K562 (cell line): ENCODE data around the gene IL13RA1. TPM values are rescaled to one million over a fixed set of nuclear protein-coding genes. Genes with fewer than 3 reads are reported as not detected.

ENCODE experiments used
- CBFA2T3 ChIP-seq: fragments of 450-650 bp; IDR thresholded peaks from 2 replicates; pipeline ENCODE4 v1.6.1; 2017
- CBX3 ChIP-seq, 2 experiments: IDR thresholded peaks; 1 replicate in 1 of 2; 2 replicates in 1 of 2; pipeline ENCODE4 v1.6.1; 2012; ENCODE audit warnings: inconsistent platforms in 2 of 2, low read length in 2 of 2, borderline replicate concordance in 1 of 2, control low read depth in 1 of 2
- CHAMP1 ChIP-seq: fragments of 450-650 bp; IDR thresholded peaks from 2 replicates; pipeline ENCODE4 v1.6.1; 2016; ENCODE audit warnings: mild to moderate bottlenecking
- CREB3 ChIP-seq: fragments of 450-650 bp; conservative IDR thresholded peaks from 2 replicates; pipeline ENCODE4 v1.6.1; 2016; ENCODE audit warnings: missing genetic modification characterization, low read depth, mild to moderate bottlenecking, missing compliant biosample characterization, moderate library complexity
- FOXJ3 ChIP-seq: sonication (generic); formaldehyde crosslinking; IDR thresholded peaks from 2 replicates; pipeline ENCODE4 v1.4.0; 2020; ENCODE audit warnings: mild to moderate bottlenecking, missing genetic modification reagents
- HCFC1 ChIP-seq: IDR thresholded peaks from 2 replicates; pipeline ENCODE4 v1.6.1; 2012; ENCODE audit warnings: low read depth, low read length, improper control_type of control experiment
- HES1 ChIP-seq: fragments of 450-650 bp; IDR thresholded peaks from 2 replicates; pipeline ENCODE4 v1.6.1; 2016; ENCODE audit warnings: low read depth, mild to moderate bottlenecking, moderate library complexity
- PPARD ChIP-seq: fragments of 250-450 bp; sonication (Bioruptor Pico); IDR thresholded peaks from 2 replicates; pipeline ENCODE4 v1.8.0; 2022; ENCODE audit warnings: inconsistent platforms, mild to moderate bottlenecking, moderate library complexity
- SIN3A ChIP-seq, 2 experiments: fragments of 150-350 bp in 1 of 2; IDR thresholded peaks; 2 replicates each; pipeline ENCODE4 v1.6.1; 2011 to 2016; ENCODE audit warnings: borderline replicate concordance in 2 of 2, low read depth in 2 of 2, low read length in 2 of 2, mild to moderate bottlenecking in 2 of 2, moderate library complexity in 2 of 2; ENCODE audit not compliant: control insufficient read depth in 1 of 2
- SREBF2 ChIP-seq: sonication (generic); formaldehyde crosslinking; IDR thresholded peaks from 2 replicates; pipeline ENCODE4 v1.4.0; 2020; ENCODE audit warnings: mild to moderate bottlenecking, missing genetic modification reagents
- TCFL5 ChIP-seq: fragments of 250-450 bp; sonication (Bioruptor Pico); conservative IDR thresholded peaks from 2 replicates; pipeline ENCODE4 v1.6.1; 2021; ENCODE audit warnings: mild to moderate bottlenecking, moderate library complexity, matching md5 sums
- TOE1 ChIP-seq, 2 experiments: fragments of 450-650 bp in 1 of 2; sonication (generic) in 1 of 2; formaldehyde crosslinking in 1 of 2; IDR thresholded peaks; 2 replicates each; pipeline versions ENCODE4 v1.7.1 to v1.8.0; 2016 to 2022; ENCODE audit warnings: borderline replicate concordance in 2 of 2, mild to moderate bottlenecking in 2 of 2, antibody characterized with exemption in 1 of 2, inconsistent platforms in 1 of 2, low read depth in 1 of 2, missing genetic modification reagents in 1 of 2, moderate library complexity in 1 of 2
- YY1 ChIP-seq, 3 experiments: IDR thresholded peaks; 2 replicates each; pipeline ENCODE4 v1.6.1; 2011; ENCODE audit warnings: low read length in 2 of 3, mild to moderate bottlenecking in 2 of 3, moderate library complexity in 2 of 3, borderline replicate concordance in 1 of 3, control low read depth in 1 of 3, low read depth in 1 of 3; ENCODE audit not compliant: insufficient read depth in 3 of 3, insufficient replicate concordance in 2 of 3, control insufficient read depth in 1 of 3, insufficient read length in 1 of 3; ENCODE audit errors: extremely low read depth in 1 of 3
- ZNF444 ChIP-seq: fragments of 250-450 bp; sonication (Bioruptor Pico); IDR thresholded peaks from 2 replicates; pipeline ENCODE4 v1.4.0; 2020; ENCODE audit warnings: mild to moderate bottlenecking, moderate library complexity
- polyA plus RNA-seq, 8 experiments: library from polyadenylated mRNA; depleted of rRNA in 4 of 8; stranded (reverse) in 5 of 8; unstranded in 3 of 8; fragments of >200 nt; fragmentation: Nextera tagmentation in 2 of 8; fragmentation: Illumina TruSeq in 1 of 8; extraction: Ambion mirVana in 2 of 8; extraction: Trizol in 1 of 8; gene quantifications; 2 replicates each; pipeline versions ENCODE4 v1.2.1 to v1.2.3, GENCODE V29; 2011 to 2014; ENCODE audit warnings: inconsistent platforms in 1 of 8, missing spikeins in 1 of 8
- total RNA-seq, 7 experiments: library from RNA; depleted of rRNA in 6 of 7; stranded (reverse); fragments of >200 nt in 6 of 7; fragmentation: Illumina TruSeq in 2 of 7; extraction: Trizol in 2 of 7; gene quantifications; 2 replicates each; pipeline versions ENCODE4 v1.2.1 to v1.2.3, GENCODE V29; 2011 to 2021; ENCODE audit warnings: low replicate concordance in 1 of 7
- TF ChIP-seq, protein P1 (sequence below): fragments of 450-650 bp; IDR thresholded peaks from 2 replicates; pipeline ENCODE4 v1.6.1; 2017; ENCODE audit warnings: antibody characterized with exemption, mild to moderate bottlenecking
- TF ChIP-seq, protein P2 (sequence below): sonication (generic); formaldehyde crosslinking; IDR thresholded peaks from 2 replicates; pipeline ENCODE4 v1.8.0; 2022; ENCODE audit warnings: mild to moderate bottlenecking, missing genetic modification reagents

Gene IL13RA1
- total and polyA plus RNA-seq, 9 of the 15 experiments (the other 6 are each of a cell fraction or from before 2014, with no cell fraction given) = 2.9 to 22.9 (median 12.2) TPM

- TF ChIP-seq, protein P1, sequence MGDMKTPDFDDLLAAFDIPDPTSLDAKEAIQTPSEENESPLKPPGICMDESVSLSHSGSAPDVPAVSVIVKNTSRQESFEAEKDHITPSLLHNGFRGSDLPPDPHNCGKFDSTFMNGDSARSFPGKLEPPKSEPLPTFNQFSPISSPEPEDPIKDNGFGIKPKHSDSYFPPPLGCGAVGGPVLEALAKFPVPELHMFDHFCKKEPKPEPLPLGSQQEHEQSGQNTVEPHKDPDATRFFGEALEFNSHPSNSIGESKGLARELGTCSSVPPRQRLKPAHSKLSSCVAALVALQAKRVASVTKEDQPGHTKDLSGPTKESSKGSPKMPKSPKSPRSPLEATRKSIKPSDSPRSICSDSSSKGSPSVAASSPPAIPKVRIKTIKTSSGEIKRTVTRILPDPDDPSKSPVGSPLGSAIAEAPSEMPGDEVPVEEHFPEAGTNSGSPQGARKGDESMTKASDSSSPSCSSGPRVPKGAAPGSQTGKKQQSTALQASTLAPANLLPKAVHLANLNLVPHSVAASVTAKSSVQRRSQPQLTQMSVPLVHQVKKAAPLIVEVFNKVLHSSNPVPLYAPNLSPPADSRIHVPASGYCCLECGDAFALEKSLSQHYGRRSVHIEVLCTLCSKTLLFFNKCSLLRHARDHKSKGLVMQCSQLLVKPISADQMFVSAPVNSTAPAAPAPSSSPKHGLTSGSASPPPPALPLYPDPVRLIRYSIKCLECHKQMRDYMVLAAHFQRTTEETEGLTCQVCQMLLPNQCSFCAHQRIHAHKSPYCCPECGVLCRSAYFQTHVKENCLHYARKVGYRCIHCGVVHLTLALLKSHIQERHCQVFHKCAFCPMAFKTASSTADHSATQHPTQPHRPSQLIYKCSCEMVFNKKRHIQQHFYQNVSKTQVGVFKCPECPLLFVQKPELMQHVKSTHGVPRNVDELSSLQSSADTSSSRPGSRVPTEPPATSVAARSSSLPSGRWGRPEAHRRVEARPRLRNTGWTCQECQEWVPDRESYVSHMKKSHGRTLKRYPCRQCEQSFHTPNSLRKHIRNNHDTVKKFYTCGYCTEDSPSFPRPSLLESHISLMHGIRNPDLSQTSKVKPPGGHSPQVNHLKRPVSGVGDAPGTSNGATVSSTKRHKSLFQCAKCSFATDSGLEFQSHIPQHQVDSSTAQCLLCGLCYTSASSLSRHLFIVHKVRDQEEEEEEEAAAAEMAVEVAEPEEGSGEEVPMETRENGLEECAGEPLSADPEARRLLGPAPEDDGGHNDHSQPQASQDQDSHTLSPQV = 0 out of 2 replicates have a peak, but pooled peaks have one; percentile 38
- TF ChIP-seq FOXJ3 (CRISPR knock-in tag) (no peak), CBFA2T3 (no peak), CHAMP1 (peak; percentile 45; the same call in 1 of the 2 replicates), CBX3 (IDR thresholded peaks at IDR 0.05; ENCODE audit: borderline replicate concordance in 1 of 2, low read length in 2 of 2) (no peak), YY1 (IDR thresholded peaks at IDR 0.05; ENCODE audit: borderline replicate concordance in 1 of 3, control insufficient read depth in 1 of 3, extremely low read depth in 1 of 3, insufficient read depth in 3 of 3, insufficient read length in 1 of 3, insufficient replicate concordance in 2 of 3, low read depth in 1 of 3, low read length in 2 of 3) (no peak), ZNF444 (CRISPR knock-in tag) (no peak), CREB3 (tag) (no peak), TCFL5 (CRISPR knock-in tag) (no peak), PPARD (CRISPR knock-in tag) (no peak), TOE1 (IDR thresholded peaks at IDR 0.05; ENCODE audit: borderline replicate concordance) (peak; percentile 75; the same call in 1 of the 2 replicates), TOE1 (CRISPR knock-in tag; IDR thresholded peaks at IDR 0.05; ENCODE audit: borderline replicate concordance, low read depth) (no peak), SREBF2 (CRISPR knock-in tag) (no peak), HCFC1 (no peak), HES1 (no peak), SIN3A (IDR thresholded peaks at IDR 0.05; ENCODE audit: borderline replicate concordance in 2 of 2, control insufficient read depth in 1 of 2, low read depth in 2 of 2, low read length in 2 of 2) (no peak)
- TF ChIP-seq, protein P2, sequence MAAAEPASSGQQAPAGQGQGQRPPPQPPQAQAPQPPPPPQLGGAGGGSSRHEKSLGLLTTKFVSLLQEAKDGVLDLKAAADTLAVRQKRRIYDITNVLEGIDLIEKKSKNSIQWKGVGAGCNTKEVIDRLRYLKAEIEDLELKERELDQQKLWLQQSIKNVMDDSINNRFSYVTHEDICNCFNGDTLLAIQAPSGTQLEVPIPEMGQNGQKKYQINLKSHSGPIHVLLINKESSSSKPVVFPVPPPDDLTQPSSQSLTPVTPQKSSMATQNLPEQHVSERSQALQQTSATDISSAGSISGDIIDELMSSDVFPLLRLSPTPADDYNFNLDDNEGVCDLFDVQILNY = no peak
These were observed 112.0 kb downstream of the IL13RA1 start (continued) for GRCh38 chrX:118839334-118839958.
